Measurements from ENCODE around the gene NDRG3. TPM values are rescaled to one million over a fixed set of nuclear protein-coding genes. Genes with fewer than 3 reads are reported as not detected.

NDRG3 gene
- total RNA-seq, 4 donors from 2014 or later, result 17.9 to 35.0 (median 29.6) TPM

DNA sequence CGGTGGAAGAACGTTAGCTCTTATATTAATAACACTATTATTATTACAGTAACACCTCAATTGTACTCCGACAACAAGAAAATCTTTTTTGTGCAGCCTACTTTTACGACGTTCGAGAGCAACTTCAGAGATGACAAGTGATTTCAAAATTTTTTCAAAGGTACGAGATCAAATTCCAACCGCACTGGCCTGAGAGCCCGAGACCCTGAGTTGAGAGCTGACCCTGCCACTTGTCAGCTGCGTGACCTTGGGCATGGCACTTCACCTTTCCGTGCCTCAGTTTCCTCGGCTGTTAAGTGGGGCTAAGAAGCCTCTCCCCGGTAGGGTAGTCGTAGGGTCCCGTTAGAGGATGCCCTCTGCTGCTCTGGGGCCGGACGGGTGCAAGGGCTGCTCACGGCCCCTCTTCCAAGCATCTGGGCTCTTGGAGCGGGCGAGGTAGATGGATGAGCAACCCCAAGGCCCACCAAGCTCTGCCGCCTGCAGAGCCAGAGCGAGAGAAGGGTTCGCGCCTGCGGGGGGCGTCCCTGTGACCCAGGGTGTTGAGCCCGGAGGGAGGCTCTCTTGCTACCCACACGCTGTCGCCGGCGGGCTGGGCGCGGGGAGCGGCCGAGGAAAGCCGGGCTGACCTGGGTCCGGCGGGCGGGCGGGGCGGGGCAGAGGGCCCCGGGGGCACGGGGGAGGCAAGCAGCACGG, 510 bp downstream of the NDRG3 start:
- Histone ChIP-seq H3K36me3 (no peaks in the 10 kb centered on the region), H3K4me1 (no peaks in the 10 kb centered on the region), H3K4me3 (peak overlapping the region; percentile 71 to 98), H3K27ac (peak overlapping the region; percentile 69 to 82), H3K27me3 (no peaks in the 10 kb centered on the region), H3K9me3 (no peaks in the 10 kb centered on the region)
- intact Hi-C loops (cut with DNase I; ENCODE audit: low total_unique reads), result no loop called here
- TF ChIP-seq POLR2A (IDR thresholded peaks at IDR 0.05), result no peak
- TF ChIP-seq CTCF (IDR thresholded peaks at IDR 0.05), result no peak
- peak in 1 of 2 donors; percentile 27 for DNase-seq

DNA sequence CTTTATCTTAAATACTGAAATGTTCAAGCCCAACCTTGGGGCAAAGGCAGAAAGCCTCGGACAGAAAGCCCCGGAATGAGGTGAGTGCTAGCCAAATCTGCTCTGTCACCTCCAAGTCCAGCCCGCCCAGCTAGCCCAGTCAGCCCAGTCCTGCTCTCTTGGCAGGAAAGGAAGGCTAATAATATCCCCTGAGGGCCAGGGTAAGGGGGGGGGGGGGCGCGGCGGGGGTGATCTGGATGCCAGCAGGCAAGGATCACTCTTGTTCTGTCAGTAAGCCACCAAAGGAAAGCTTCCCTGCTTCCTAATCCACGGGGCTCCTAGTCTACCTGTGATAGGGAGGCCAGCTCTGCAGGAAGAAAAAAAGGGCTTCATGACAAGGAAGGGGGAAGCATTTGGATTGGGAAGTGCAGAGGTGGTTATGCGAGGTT, 1.1 kb downstream of the NDRG3 start:
- Histone ChIP-seq H3K4me1 (no peaks in the 10 kb centered on the region), H3K36me3 (no peaks in the 10 kb centered on the region), H3K9me3 (no peaks in the 10 kb centered on the region), H3K27ac (peak overlapping the region; percentile 69 to 82), H3K4me3 (peak overlapping the region; percentile 71 to 98), H3K27me3 (no peaks in the 10 kb centered on the region)
- TF ChIP-seq CTCF (IDR thresholded peaks at IDR 0.05) (no peak), POLR2A (IDR thresholded peaks at IDR 0.05) (no peak)
- intact Hi-C loops (cut with DNase I; ENCODE audit: low total_unique reads), result no loop called here
- DNase-seq, result peak in 1 of 2 donors; percentile 26

DNA sequence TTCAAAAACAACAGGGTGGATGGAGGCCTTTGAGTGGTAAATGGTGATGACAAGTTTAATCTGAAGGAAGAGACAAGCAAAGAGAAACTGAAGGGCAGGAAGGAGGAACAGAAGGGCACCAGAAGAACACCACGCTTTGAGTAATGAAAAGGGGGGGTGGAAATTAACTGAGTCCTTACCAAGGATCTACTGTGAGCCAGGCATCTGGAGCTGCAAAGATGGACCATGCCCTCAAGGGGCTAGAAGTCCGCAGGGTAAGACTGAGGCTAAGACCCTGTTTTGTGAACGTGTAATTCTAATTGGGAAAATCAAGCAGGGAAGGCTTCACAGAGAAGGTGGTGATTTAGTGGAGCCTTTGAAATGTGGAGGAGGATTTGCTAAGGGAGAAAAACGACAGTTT, 1.6 kb downstream of the NDRG3 start:
- Histone ChIP-seq H3K27me3 (no peaks in the 10 kb centered on the region), H3K9me3 (no peaks in the 10 kb centered on the region), H3K36me3 (no peaks in the 10 kb centered on the region), H3K4me1 (no peaks in the 10 kb centered on the region), H3K4me3 (no peak overlapping the region), H3K27ac (peak overlapping the region; percentile 69 to 82)
- TF ChIP-seq POLR2A (IDR thresholded peaks at IDR 0.05) (no peak), CTCF (IDR thresholded peaks at IDR 0.05) (no peak)
- intact Hi-C loops (cut with DNase I; ENCODE audit: low total_unique reads), result no loop called here
- no peak for DNase-seq

DNA sequence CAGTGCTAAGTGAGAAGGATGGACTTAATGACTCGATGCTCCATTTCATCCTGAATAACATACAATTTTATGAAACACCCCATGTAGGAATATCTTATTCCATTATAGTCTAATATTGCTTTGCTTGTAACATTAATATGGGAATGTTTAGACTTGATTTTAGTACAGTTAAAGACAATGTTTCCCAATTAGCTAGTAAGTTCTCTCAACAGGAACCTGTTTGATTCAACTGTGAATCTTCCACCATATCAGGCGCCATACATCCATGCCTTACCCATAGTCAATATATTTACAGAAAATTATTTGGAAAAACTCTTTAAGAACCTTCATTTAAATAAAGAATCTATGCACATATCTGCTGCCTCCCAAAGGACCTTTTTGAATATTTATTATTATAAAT, 3.3 kb downstream of the NDRG3 start:
- Histone ChIP-seq H3K4me3 (no peak overlapping the region), H3K27me3 (no peaks in the 10 kb centered on the region), H3K9me3 (no peaks in the 10 kb centered on the region), H3K36me3 (no peaks in the 10 kb centered on the region), H3K4me1 (no peaks in the 10 kb centered on the region), H3K27ac (no peak overlapping the region)
- TF ChIP-seq POLR2A (IDR thresholded peaks at IDR 0.05) (no peak), CTCF (IDR thresholded peaks at IDR 0.05) (no peak)
- DNase-seq, result no peak
- intact Hi-C loops (cut with DNase I; ENCODE audit: low total_unique reads), result no loop called here

GRCh38 chr20:36741072-36741471, 4.8 kb downstream of the NDRG3 start:
- no peaks in the 10 kb centered on the region for H3K27me3 ChIP-seq
- H3K36me3 ChIP-seq, result no peaks in the 10 kb centered on the region
- no peaks in the 10 kb centered on the region for H3K4me1 ChIP-seq
- H3K4me3 ChIP-seq, result no peak overlapping the region
- H3K9me3 ChIP-seq, result no peaks in the 10 kb centered on the region
- H3K27ac ChIP-seq, result no peak overlapping the region
- TF ChIP-seq CTCF (IDR thresholded peaks at IDR 0.05) (no peak), POLR2A (IDR thresholded peaks at IDR 0.05) (no peak)
- no peak for DNase-seq
- intact Hi-C loops (cut with DNase I; ENCODE audit: low total_unique reads), result no loop called here

Data from uterus (tissue), 4 donors.